OCI-LY7 (cell line): Measurements from ENCODE around the gene E2F3. TPM values are rescaled to one million over a fixed set of nuclear protein-coding genes. Genes with fewer than 3 reads are reported as not detected.

ENCODE experiments used
- BruUV-seq: library from RNA; stranded (reverse); fragments of 400-500 nt; replicated peaks from 2 replicates; lab custom pipeline; 2021; lab: Mats Ljungman, UMichigan
- CTCF ChIA-PET: fragments of 300-600 bp; sonication (Branson Sonifier 250); formaldehyde crosslinking; loops from one replicate; lab custom pipeline; 2022; ENCODE audit warnings: antibody characterized with exemption; ENCODE audit not compliant: unreplicated experiment; lab: Charles Lee
- POLR2A ChIA-PET: fragments of 300-600 bp; sonication (Branson Sonifier 250); formaldehyde crosslinking; loops from one replicate; lab custom pipeline; 2022; ENCODE audit warnings: antibody characterized with exemption; lab: Charles Lee
- DNase-seq: peaks from one replicate; pipeline ENCODE4 v3.0.0-alpha.2; 2015; ENCODE audit warnings: low spot score
- H2AFZ ChIP-seq: fragments of 200-600 bp; sonication (generic), shearing (Covaris generic); 2 replicates; pipeline ENCODE4 v1.6.1; 2014; ENCODE audit warnings: mild to moderate bottlenecking, antibody characterized with exemption, low read length, moderate library complexity
- H3K27ac ChIP-seq: fragments of 200-600 bp; sonication (generic); 2 replicates; pipeline ENCODE4 v1.5.1; 2014; ENCODE audit warnings: mixed run types, low read depth, mild to moderate bottlenecking, moderate library complexity, low read length, inconsistent platforms; ENCODE audit not compliant: poor library complexity, severe bottlenecking
- H3K36me3 ChIP-seq: fragments of 200-600 bp; sonication (generic); 2 replicates; pipeline ENCODE4 v1.6.1; 2014; ENCODE audit warnings: mild to moderate bottlenecking, antibody characterized with exemption, low read length, moderate library complexity, mixed read lengths; ENCODE audit not compliant: insufficient read depth
- H3K4me1 ChIP-seq: fragments of 200-600 bp; sonication (generic); 2 replicates; pipeline ENCODE4 v1.5.1; 2014; ENCODE audit warnings: mild to moderate bottlenecking, low read length; ENCODE audit not compliant: insufficient read depth, poor library complexity, severe bottlenecking
- H3K4me2 ChIP-seq: fragments of 200-600 bp; sonication (generic); 2 replicates; pipeline ENCODE4 v1.6.1; 2014; ENCODE audit warnings: mild to moderate bottlenecking, low read length
- H3K4me3 ChIP-seq: fragments of 200-600 bp; sonication (generic); 2 replicates; pipeline ENCODE4 v1.5.1; 2014; ENCODE audit warnings: mild to moderate bottlenecking, low read depth, low read length; ENCODE audit not compliant: poor library complexity, severe bottlenecking
- H3K79me2 ChIP-seq: fragments of 200-600 bp; sonication (generic); 2 replicates; pipeline ENCODE4 v1.6.1; 2016; ENCODE audit warnings: low read depth, mild to moderate bottlenecking, low read length, moderate library complexity, mixed read lengths; ENCODE audit not compliant: insufficient read depth
- H3K9me2 ChIP-seq: fragments of 200-600 bp; sonication (generic); 2 replicates; pipeline ENCODE4 v1.6.1; 2016; ENCODE audit warnings: mild to moderate bottlenecking, low read length, mixed read lengths; ENCODE audit not compliant: insufficient read depth
- H3K9me3 ChIP-seq: fragments of 200-600 bp; sonication (generic); 2 replicates; pipeline ENCODE4 v1.6.1; 2014; ENCODE audit warnings: mild to moderate bottlenecking, mixed run types, low read length, mixed read lengths
- H4K20me1 ChIP-seq: fragments of 200-600 bp; sonication (generic); 2 replicates; pipeline ENCODE4 v1.6.1; 2014; ENCODE audit warnings: mild to moderate bottlenecking, antibody characterized with exemption, low read length, moderate library complexity, mixed read lengths; ENCODE audit not compliant: insufficient read depth
- EZH2phosphoT487 ChIP-seq: fragments of 200-600 bp; sonication (generic); IDR thresholded peaks from 2 replicates; pipeline ENCODE4 v1.6.1; 2018; ENCODE audit warnings: low read depth, borderline replicate concordance, mild to moderate bottlenecking, mixed run types, antibody characterized with exemption, low read length, moderate library complexity, mixed read lengths
- intact Hi-C: fragments of 100-400 bp; cut with micrococcal nuclease; formaldehyde crosslinking; loops from one replicate; pipeline ENCODE4 v1.10.0; 2022; ENCODE audit not compliant: unreplicated experiment
- total RNA-seq, 2 experiments: library from RNA; depleted of rRNA in 1 of 2; stranded (reverse); fragments of >200 nt in 1 of 2; shearing (Covaris generic) in 1 of 2; gene quantifications; 2 replicates each; pipeline ENCODE4 v1.2.3, GENCODE V29; 2014 to 2022
- TF ChIP-seq, protein P1 (sequence below): fragments of 200-600 bp; sonication (generic); conservative IDR thresholded peaks from 2 replicates; pipeline ENCODE4 v1.5.1; 2014; ENCODE audit warnings: mild to moderate bottlenecking, antibody characterized with exemption, low read length, moderate library complexity, mixed read lengths

E2F3 gene
- total RNA-seq, 2 experiments from 2014 or later = 12.4 to 31.2 TPM

- POLR2A ChIA-PET = interaction anchor here (0.6 to 1.6 kb wide), 7 partner anchors 11 to 1693 kb away, joined by 3 to 5 read pairs (median 4); no protein-coding TSS in a partner anchor
- H3K79me2 ChIP-seq = no peaks in the 10 kb centered on the region
- no peaks in the 10 kb centered on the region for H4K20me1 ChIP-seq
- H3K9me2 ChIP-seq = no peaks in the 10 kb centered on the region
- no peak overlapping the region for H3K4me3 ChIP-seq
- no peak overlapping the region for H3K4me2 ChIP-seq
- no peaks in the 10 kb centered on the region for H3K36me3 ChIP-seq
- no peak for TF ChIP-seq EZH2phosphoT487
- TF ChIP-seq, protein P1, sequence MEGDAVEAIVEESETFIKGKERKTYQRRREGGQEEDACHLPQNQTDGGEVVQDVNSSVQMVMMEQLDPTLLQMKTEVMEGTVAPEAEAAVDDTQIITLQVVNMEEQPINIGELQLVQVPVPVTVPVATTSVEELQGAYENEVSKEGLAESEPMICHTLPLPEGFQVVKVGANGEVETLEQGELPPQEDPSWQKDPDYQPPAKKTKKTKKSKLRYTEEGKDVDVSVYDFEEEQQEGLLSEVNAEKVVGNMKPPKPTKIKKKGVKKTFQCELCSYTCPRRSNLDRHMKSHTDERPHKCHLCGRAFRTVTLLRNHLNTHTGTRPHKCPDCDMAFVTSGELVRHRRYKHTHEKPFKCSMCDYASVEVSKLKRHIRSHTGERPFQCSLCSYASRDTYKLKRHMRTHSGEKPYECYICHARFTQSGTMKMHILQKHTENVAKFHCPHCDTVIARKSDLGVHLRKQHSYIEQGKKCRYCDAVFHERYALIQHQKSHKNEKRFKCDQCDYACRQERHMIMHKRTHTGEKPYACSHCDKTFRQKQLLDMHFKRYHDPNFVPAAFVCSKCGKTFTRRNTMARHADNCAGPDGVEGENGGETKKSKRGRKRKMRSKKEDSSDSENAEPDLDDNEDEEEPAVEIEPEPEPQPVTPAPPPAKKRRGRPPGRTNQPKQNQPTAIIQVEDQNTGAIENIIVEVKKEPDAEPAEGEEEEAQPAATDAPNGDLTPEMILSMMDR = no peak
- no peak for DNase-seq
- intact Hi-C loops = no loop called here
- no peaks in the 10 kb centered on the region for H3K4me1 ChIP-seq
- CTCF ChIA-PET = interaction anchor here (1.2 kb wide), 1 partner anchor 12 kb away, joined by 4 read pairs; no protein-coding TSS in a partner anchor
- no TSS peak for BruUV-seq
- no peak overlapping the region for H3K27ac ChIP-seq
- H3K9me3 ChIP-seq = no peaks in the 10 kb centered on the region
- no peak overlapping the region for H2AFZ ChIP-seq
Measured at GRCh38 chr6:20366082-20366830, 35.4 kb upstream of the E2F3 start.

DNA sequence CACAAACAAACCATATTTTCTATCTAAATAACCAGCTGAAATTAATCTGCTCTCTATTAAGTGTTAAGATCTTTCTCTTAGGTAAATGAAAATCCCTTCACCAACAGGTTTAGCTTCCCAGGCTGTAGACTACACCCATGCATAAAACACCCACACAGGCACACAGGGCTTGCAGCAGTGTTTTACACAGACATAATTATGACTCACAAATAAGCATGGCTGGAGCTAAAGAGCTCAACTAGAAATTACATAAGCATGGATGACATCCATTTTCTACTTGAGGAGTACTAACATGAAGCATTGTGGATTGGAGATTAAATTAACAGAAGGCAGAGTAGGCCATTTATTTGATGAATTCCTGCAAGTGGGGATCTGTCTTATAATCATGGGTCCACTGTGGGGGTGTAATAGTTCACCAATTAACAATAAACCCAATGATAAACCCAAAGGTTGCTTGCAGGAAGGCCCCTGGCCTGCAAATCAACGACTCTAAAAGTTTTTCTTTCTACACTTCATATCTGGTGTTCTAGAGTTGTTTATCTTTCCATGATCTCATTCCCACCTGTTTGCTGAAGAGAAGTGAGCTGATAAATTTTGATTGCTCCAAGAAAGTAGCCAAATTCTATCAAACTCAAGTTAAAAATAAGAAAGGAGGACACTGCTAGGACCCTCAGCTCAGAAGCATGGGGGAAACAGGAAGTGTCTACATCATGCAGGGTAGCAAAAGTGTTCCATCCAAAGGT is 33.8 kb upstream of the E2F3 start:
- POLR2A ChIA-PET = interaction anchor here (0.6 to 0.7 kb wide), 5 partner anchors 12 to 1765 kb away, joined by 3 to 6 read pairs (median 4); no protein-coding TSS in a partner anchor
- H3K4me1 ChIP-seq = no peaks in the 10 kb centered on the region

More for the DNA sequence above, 33.8 kb upstream of the E2F3 start:
- TF ChIP-seq, protein P1 = no peak
- no peak for TF ChIP-seq EZH2phosphoT487
- intact Hi-C loops = no loop called here
- no TSS peak for BruUV-seq
- Histone ChIP-seq H3K4me3 (no peak overlapping the region), H3K9me3 (no peaks in the 10 kb centered on the region), H3K4me2 (no peak overlapping the region), H3K9me2 (no peaks in the 10 kb centered on the region), H3K27ac (no peak overlapping the region), H3K36me3 (no peaks in the 10 kb centered on the region), H3K79me2 (no peaks in the 10 kb centered on the region), H4K20me1 (no peaks in the 10 kb centered on the region), H2AFZ (no peak overlapping the region; the same call in 1 of the 2 replicates)
- CTCF ChIA-PET = no interaction called here
- no peak for DNase-seq
